Suppressor macrophage treated with lipopolysaccharide for 1 hour (primary cell): ENCODE data around the gene OSBPL2.

Source experiments
- DNase-seq, 3 donors: peaks; one replicate each; pipeline ENCODE4 v3.0.0-alpha.2; 2020 to 2022

Gene OSBPL2

GRCh38 chr20:62315773-62316172 lies 77.5 kb downstream of the OSBPL2 start:
- no peak for DNase-seq

DNA sequence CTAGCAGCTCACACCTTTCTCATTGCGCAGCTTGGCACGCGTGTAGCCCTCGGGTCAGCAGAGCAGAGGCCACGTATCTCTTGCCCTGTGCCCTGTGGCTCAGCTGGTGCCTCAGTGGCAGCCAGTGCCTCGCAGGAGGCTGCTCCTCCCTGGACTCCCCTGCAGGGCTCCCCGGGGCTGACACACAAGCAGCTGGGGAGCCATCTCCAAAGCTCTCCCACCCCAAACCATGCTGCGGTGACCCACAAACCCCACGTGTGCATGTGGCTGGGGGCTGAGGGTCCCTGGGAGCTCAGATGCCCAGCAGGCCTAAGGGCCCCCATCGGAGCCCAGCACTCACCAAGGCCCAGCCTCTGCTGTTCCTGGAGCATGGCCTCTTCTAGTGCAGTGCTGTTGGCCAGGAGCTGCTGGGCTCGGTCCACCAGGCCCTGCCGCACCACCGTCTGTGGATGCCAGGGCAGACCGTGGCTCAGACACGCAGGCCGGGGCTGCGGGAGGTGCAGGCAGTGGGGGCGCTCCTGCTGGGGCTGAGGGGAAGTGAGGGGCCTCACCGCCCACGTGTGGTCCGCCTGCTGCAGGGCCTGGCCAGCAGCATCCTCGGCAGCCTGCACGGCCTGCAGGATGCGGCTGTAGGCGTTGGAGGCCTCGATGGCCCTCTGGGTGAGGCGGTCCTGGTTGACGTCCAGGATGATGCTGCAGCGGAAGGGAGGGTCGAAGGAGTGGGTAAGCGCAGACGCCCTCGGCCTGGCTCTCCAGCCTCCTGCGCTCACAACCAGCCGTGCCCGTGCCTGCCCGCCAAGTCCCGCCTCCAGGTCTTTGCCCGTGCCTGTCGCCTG lies 78.2 kb downstream of the OSBPL2 start:
- DNase-seq, result no peak

DNA sequence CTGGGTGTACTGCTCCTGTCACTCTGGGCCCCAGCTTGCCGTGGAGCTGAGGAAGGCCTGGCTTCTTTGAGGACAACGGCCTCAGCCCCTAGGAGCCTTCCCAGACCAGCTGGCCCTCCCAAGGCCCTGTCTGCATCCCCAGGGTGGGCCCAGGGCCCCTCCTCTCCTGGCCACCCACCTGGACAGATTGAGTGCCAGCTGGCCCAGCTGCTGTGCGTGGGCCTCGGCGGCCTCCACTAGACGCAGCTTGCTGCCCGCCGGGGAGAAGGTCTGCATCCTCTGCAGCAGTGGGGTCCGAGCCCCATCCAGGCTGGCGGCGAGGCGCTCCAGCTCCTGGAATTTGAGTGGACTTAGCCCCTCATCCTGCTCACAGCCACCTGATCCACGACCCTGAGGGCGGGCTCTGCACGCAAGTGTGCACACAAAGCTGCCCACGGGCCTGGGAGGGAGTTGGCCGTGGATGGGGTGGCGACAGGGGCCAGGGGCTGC lies 78.9 kb downstream of the OSBPL2 start:
- DNase-seq, result no peak

- peak in 1 of 3 donors; percentile 8 for DNase-seq
Measured at GRCh38 chr20:62318400-62319345, 80.4 kb downstream of the OSBPL2 start.

GRCh38 chr20:62319346-62319909 lies 81.1 kb downstream of the OSBPL2 start:
- DNase-seq, result no peak

DNA sequence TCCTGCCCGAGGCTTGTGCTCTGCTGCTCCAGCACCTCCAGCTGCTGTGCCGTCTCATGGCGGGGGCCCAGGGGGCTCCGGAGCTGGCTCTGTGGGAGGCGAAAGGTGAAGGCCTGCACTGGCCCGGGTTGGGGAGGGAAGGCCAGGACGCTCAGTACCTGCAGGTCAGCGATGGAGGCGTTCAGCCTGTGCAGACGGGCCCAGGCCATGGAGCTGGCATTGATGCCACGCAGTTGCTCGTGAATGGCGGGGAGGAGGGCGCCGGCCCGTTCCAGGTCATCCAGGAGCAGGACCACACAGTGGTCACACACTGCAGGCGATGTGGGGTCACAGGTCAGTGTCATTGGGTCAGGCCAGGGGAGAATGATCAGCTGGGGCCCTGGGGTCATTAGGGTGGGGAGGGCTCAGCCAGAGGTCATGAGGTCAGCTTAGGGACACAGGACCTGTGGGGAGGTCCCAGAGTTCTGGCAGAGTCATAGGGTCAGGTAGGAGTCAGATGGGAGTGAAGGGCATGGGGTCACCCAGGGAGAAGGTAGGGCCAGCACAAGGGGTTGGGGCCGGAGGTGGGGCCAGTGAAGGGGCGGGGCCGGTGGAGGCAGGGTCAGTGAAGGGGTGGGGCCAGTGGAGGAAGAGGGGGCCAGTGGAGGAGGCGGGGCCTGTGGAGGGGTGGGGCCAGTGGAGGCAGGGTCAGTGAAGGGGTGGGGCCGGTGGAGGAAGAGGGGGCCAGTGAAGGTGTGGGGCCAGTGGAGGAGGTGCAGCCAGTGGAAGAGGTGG lies 82.4 kb downstream of the OSBPL2 start:
- DNase-seq, result peak in 2 of 3 donors; percentile 7 to 44

- DNase-seq, result peak in 2 of 3 donors; percentile 15 to 52
Measured at GRCh38 chr20:62321521-62321948, 83.2 kb downstream of the OSBPL2 start.

GRCh38 chr20:62321975-62322374 lies 83.7 kb downstream of the OSBPL2 start:
- DNase-seq, result no peak

DNA sequence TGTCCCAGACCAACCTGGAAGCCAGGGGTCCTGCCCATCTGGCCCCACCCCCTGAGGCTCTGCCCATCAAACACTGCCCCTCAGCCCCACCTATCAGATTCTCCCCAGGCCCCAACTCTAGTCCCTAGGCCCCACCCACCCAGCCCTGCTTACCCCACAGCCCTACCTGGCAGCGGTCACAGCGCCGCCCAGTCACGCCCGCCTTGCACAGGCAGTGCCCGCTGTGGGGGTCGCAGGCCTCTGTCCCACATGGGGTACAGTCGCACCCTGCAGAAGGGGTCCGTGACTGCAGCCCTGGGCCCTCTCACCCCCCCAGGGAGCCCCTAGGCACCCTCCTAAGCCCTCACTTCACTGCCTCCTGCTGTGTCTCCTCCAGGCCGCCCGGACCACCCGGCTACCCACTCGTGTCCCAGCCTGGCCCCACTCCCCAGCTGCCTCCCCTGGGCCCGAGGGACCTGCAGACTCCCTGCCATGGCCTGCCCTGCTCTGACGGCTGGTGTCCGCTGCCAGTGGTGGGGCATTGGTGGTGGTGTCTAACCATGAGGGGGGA lies 84.2 kb downstream of the OSBPL2 start:
- DNase-seq, result no peak

DNA sequence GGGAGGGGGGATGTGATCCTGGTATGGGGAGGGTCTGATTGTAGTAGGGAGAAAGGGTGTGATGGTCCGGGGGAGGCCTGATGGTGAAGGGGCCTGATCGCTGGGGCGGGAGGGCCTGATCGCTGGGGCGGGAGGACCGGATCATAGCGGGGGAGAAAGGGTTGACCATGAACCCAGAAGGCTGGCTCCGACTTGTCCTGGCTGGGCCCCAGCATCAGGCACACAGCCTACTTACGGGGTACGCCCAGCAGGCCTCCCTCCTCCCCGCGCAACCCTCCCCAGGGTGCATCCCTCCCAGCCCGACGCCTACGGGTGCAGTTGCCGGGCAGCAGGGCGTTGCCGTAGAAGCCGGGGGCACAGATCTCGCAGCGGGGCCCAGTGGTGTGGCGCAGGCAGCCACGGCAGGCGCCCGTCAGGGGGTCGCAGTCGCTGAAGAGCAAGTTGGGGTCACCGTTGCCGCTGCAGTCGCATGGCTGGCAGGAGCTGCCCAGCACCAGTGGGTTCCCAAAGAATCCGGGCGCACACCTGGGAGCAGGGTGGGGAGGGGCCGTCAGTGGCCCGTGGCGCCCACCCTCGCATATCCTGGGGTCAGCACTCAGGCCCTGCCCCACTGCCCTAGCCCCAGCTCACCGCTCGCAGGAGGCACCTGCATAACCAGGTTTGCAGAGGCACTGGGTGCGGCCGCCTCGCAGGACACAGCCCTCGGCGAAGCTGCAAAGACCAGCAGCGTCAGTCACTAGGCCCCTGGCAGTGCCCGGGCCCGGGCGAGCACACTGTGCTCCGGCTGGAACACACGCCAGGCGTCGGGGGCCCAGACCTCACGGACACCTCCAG lies 85.0 kb downstream of the OSBPL2 start:
- DNase-seq, result no peak

DNA sequence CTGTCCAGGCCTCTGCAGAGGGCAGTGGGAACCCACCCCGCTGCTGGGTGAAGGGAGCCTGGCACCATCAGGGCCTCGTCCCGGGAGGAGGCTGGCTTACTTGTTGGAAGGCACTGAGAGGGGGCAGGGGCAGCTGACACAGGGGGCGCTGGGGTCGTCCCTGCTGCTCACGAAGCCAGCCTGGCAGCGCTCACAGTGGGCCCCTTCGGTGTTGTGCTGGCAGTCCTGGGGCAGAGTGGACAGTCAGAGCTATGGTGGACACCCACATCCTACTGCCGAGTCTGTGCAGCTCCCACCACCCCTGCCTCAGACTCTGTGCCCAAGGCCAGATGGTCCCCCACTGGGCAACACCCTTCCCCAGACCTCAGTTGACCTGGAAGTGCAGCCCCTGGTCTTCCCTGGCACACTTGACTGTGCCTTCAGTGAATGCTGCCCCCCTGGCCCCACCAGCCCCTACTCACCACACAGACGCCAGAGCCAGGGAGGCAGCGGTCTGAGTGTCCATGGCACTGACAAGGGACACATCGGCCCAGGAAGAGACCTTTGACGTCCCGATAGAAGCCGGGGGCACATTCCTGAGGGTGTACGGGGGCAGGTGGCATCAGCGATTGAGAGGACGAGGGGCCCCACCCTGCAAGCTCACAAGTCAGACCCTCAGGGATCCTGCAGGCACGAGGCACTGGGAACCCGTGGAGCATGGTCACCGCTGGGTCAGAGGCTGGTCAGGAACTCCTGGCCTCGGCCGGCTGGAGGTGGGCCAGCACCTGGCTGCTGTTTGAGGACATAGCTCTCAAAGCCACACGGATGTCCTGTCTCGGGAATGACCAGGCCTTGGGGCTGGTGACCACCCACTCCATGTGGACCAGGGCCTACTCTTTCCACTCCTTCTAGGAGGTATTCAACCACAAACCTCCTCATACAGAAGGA lies 85.9 kb downstream of the OSBPL2 start:
- DNase-seq, result no peak

DNA sequence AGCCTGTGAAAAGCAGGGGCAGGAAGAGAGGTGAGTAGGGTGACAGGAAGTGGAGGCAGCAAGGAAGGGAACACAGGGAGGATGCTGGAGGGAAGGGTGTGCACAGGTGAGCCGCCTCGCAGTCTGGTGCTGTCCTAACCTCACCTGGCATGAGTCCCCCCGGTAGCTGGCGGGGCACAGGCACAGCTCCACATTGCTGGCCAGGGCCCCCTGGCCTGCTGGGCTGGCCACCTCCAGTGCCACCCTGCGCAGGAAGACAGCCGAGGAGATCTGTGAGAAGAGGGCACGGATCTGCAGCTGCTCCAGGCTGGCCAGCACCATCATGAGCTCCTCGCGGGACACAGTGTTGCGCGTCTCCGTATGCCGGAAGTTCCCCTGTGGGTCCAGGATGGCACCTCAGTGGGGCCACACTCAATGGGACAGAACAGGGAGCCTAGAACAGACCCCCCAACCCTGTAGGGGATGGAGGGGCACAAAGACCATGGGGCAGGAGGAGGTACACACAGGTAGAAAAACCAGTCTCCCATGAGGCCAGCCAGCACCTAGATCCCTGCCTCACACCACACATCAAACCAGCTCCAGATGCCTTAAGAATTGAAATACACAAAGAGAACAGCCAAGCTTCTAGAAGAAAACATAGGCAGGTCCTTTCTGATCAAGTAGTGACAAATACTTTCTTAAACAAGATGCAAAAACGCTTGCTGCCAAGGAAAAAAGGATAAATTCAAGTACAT lies 87.0 kb downstream of the OSBPL2 start:
- DNase-seq, result no peak

DNA sequence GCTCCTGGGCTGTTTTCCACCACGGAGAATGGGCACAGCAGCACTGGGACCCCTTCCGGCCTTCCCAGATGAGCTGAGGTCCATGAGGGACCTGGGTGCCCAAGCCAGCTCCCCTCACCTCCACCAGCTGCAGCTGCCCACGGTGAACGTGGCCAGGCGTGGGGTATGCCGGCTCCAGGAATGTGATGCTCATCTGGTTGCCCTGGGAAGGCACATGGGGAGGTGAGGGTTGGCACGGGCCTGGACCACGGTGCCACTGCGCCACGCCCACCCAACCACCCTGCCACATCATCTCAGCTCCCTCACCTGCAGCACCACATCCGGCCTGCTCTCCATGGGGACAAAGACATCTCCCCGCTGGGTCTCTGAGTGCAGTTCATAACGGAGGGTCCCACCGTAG lies 88.2 kb downstream of the OSBPL2 start:
- no peak for DNase-seq

- no peak for DNase-seq
Measured at GRCh38 chr20:62326959-62327725, 88.8 kb downstream of the OSBPL2 start.

DNA sequence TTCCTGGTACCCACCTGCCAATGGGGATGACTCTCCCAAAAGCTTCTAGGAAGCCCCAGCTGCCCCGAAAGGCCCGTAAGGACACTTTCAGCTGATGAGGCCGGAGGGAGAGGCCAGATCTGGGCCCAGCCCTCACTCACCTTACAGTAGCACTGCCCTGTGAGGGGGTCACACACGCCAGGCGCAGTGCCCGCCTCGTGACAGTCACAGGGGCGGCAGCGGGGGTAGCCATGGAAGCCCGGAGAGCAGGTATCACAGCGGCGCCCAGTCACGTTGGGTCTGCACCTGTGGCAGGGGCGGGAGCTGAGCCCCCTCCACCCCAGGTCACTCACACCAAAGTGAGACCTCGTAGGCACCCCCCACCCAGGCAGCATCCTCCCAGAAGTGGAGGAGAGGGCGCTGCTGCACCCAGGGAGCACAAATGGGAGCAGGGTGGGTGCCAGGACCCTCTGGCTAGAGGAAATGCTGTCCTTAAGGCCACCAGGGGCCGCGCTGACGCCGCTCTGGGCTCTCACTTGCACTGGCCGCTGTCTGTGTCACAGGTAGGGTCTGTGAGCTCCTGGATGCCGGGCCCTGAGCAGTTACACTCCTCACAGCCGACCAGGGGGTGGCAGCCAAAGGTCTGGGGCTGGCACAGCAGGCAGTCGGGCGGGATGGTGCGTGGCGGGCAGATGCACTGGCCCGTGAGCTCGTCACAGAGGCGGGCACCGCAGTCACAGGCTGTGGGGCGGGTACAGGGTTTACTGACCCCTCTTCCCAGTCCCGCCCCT lies 89.6 kb downstream of the OSBPL2 start:
- DNase-seq, result no peak

DNA sequence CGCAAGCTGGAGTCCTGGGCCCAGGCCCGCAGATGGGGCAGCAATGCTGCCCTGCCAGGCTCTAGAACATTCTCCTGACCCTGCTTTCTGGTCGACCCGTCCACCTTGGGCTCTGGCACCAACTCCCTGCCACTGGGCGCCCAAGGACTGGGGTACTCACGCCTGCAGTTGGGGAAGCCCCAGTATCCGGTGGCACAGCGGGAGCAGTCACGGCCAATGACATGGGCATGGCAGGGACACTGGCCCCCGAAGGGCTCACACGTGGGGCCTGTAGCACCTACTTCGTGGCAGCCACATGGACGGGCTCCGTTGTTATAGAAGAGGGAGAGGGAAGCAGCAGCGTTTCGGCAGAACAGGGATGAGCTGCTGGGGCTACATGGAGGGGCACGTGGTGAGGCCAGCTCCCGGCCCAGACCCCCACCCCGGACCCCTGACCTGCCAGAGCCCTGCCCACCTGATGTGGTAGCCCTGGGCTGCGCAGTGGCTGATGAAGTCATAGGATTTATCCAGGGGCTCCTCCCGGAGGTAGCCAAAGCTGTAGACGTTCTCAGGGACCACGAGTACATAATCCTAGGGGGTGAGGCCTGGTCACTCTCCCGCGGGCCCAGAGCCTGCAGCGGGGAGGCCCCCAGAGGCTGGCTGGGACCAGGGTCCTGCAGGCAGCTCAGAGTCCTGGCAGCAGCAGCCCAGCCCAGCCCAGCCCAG lies 90.5 kb downstream of the OSBPL2 start:
- DNase-seq, result no peak
